HEK293T (cell line): Measurements from ENCODE around the gene APCDD1.

Source experiments
- BHLHE40 ChIP-seq: fragments of 450-650 bp; IDR thresholded peaks from 2 replicates; pipeline ENCODE4 v1.6.1; 2016; ENCODE audit warnings: mild to moderate bottlenecking, moderate library complexity, borderline replicate concordance
- SUZ12 ChIP-seq: fragments of 450-650 bp; IDR thresholded peaks from 2 replicates; pipeline ENCODE4 v1.6.1; 2016; ENCODE audit warnings: mild to moderate bottlenecking
- TARDBP ChIP-seq: fragments of 450-650 bp; IDR thresholded peaks from 2 replicates; pipeline ENCODE4 v1.6.1; 2016

- TF ChIP-seq SUZ12 (no peak), TARDBP (no peak), BHLHE40 (no peak)
Observed at GRCh38 chr18:10443001-10443400, 11.4 kb upstream of the APCDD1 start.
